ENCODE measurements around the gene NDUFB10.

The NDUFB10 gene

GRCh38 chr16:1922357-1922756 is 37.0 kb upstream of the NDUFB10 start:
- H3K9me2 ChIP-seq (ENCODE audit: low read depth, low read length), result no peaks in the 10 kb centered on the region
- H3F3A ChIP-seq (ENCODE audit: insufficient read depth, low read length), result no peaks in the 10 kb centered on the region
- H3K9ac ChIP-seq (ENCODE audit: low read length), result no peak overlapping the region
- H3K79me2 ChIP-seq (ENCODE audit: insufficient read depth, low read length), result no peaks in the 10 kb centered on the region
- no peak overlapping the region for H3K4me3 ChIP-seq (ENCODE audit: low read depth, low read length, poor library complexity, severe bottlenecking)
- H4K20me1 ChIP-seq (ENCODE audit: insufficient read depth, low read length), result no peaks in the 10 kb centered on the region
- no peaks in the 10 kb centered on the region for H3K4me1 ChIP-seq (ENCODE audit: insufficient read depth, low read length, severe bottlenecking)
- no peak overlapping the region for H2AFZ ChIP-seq (ENCODE audit: low read length)
- H3K27me3 ChIP-seq (ENCODE audit: insufficient read depth, low read length), result no peaks in the 10 kb centered on the region; the same call in 1 of the 2 replicates
- H3K27ac ChIP-seq (ENCODE audit: low read depth, low read length, poor library complexity, severe bottlenecking), result no peak overlapping the region
- no peaks in the 10 kb centered on the region for H3K36me3 ChIP-seq (ENCODE audit: insufficient read depth, low read length)
- TF ChIP-seq EZH2 (IDR thresholded peaks at IDR 0.05; ENCODE audit: borderline replicate concordance, low read length) (no peak), CTCF (IDR thresholded peaks at IDR 0.05; ENCODE audit: low read length) (no peak)
- H3K9me3 ChIP-seq (ENCODE audit: low read length), result no peaks in the 10 kb centered on the region
- no peak overlapping the region for H3K4me2 ChIP-seq (ENCODE audit: low read length)

GRCh38 chr16:1923299-1924034 is 35.9 kb upstream of the NDUFB10 start:
- Histone ChIP-seq H3K9ac (ENCODE audit: low read length) (no peak overlapping the region), H2AFZ (ENCODE audit: low read length) (no peak overlapping the region)

GRCh38 chr16:1924095-1924494 is 35.2 kb upstream of the NDUFB10 start:
- Histone ChIP-seq H3K36me3 (ENCODE audit: insufficient read depth, low read length) (no peaks in the 10 kb centered on the region), H3K9me3 (ENCODE audit: low read length) (no peaks in the 10 kb centered on the region), H3K4me3 (ENCODE audit: low read depth, low read length, poor library complexity, severe bottlenecking) (no peak overlapping the region), H3K27me3 (ENCODE audit: insufficient read depth, low read length) (no peaks in the 10 kb centered on the region; the same call in 1 of the 2 replicates), H3K9ac (ENCODE audit: low read length) (no peak overlapping the region), H3K27ac (ENCODE audit: low read depth, low read length, poor library complexity, severe bottlenecking) (no peak overlapping the region), H3K9me2 (ENCODE audit: low read depth, low read length) (no peaks in the 10 kb centered on the region), H4K20me1 (ENCODE audit: insufficient read depth, low read length) (no peaks in the 10 kb centered on the region), H3K79me2 (ENCODE audit: insufficient read depth, low read length) (no peaks in the 10 kb centered on the region), H3F3A (ENCODE audit: insufficient read depth, low read length) (no peaks in the 10 kb centered on the region), H2AFZ (ENCODE audit: low read length) (no peak overlapping the region), H3K4me1 (ENCODE audit: insufficient read depth, low read length, severe bottlenecking) (peaks cover 5% of the 10 kb centered on the region), H3K4me2 (ENCODE audit: low read length) (no peak overlapping the region)
- TF ChIP-seq CTCF (IDR thresholded peaks at IDR 0.05; ENCODE audit: low read length) (no peak), EZH2 (IDR thresholded peaks at IDR 0.05; ENCODE audit: borderline replicate concordance, low read length) (no peak)

More at GRCh38 chr16:1923299-1924034, 35.9 kb upstream of the NDUFB10 start:
- Histone ChIP-seq H3F3A (ENCODE audit: insufficient read depth, low read length) (no peaks in the 10 kb centered on the region), H3K27ac (ENCODE audit: low read depth, low read length, poor library complexity, severe bottlenecking) (no peak overlapping the region), H3K4me2 (ENCODE audit: low read length) (no peak overlapping the region), H3K4me1 (ENCODE audit: insufficient read depth, low read length, severe bottlenecking) (no peaks in the 10 kb centered on the region), H3K9me2 (ENCODE audit: low read depth, low read length) (no peaks in the 10 kb centered on the region), H4K20me1 (ENCODE audit: insufficient read depth, low read length) (no peaks in the 10 kb centered on the region), H3K27me3 (ENCODE audit: insufficient read depth, low read length) (no peaks in the 10 kb centered on the region; the same call in 1 of the 2 replicates), H3K9me3 (ENCODE audit: low read length) (no peaks in the 10 kb centered on the region), H3K79me2 (ENCODE audit: insufficient read depth, low read length) (no peaks in the 10 kb centered on the region), H3K36me3 (ENCODE audit: insufficient read depth, low read length) (no peaks in the 10 kb centered on the region), H3K4me3 (ENCODE audit: low read depth, low read length, poor library complexity, severe bottlenecking) (no peak overlapping the region)
- no peak for TF ChIP-seq CTCF (IDR thresholded peaks at IDR 0.05; ENCODE audit: low read length)
